Amniotic stem cell (primary cell): ENCODE measurements around the gene SORL1.
"Not testable (repeated sequence)": the region's sequence is repeated elsewhere in the genome, so short reads cannot be mapped to it uniquely, and the experiment has no call there.

Experiments used
- DNase-seq: peaks from one replicate; lab custom pipeline; 2025; lab: John Stamatoyannopoulos, UW

SORL1 gene

DNA sequence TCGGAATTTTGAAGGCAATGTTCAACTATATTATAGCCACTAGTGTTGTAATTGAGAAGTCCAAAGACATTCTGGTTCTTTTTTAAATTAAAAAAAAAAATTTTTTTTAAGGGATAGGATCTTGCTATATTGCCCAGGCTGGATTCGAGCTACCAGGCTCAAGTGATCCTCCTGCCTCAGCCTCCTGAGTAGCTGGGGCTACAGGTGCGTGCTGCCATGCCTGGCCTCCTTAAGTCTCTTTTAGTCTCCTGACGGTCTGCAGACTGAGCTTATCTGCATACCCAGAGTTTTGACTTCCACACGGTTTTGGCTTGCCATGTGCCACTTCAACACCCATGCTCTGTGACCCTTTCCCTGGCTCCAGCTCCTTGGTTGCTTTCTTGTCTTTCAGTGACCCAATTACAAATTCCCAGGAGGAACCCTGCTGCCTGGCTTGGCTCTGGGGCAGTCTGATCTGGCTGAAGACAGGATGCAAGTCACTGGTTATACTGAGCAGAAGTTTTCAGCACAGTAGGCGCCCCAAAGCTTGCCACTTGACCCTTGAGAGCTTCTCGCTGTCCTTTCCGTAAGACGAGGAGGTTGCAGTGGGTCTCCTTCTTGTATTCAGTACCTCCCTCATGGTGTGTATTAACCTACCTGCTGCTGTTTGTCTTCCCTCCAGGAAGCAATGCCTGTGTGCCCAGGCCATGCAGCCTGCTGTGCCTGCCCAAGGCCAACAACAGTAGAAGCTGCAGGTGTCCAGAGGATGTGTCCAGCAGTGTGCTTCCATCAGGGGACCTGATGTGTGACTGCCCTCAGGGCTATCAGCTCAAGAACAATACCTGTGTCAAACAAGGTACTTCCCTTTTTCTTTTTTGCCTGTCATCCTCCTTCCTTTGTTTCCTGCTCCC, 114.4 kb downstream of the SORL1 start:
- DNase-seq, result no peak

DNA sequence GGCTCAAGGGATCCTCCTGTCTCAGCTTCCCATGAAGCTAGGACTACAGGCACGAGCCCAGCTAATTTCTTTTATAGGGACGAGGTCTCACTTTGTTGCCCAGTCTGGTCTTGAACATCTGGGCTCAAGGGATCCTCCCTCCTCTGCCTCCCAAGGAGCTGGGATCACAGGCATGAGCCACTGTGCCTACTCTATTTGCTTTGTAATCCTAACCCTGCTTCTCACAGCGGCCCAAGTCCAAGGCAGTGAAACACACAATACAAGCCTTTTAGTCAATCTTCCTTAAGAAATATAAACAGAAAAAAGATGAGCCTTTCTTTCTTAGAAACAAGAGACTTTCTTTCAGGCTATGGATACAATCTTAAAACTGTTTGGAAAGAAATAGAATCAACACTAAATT, 115.9 kb downstream of the SORL1 start:
- DNase-seq, result no peak

DNA sequence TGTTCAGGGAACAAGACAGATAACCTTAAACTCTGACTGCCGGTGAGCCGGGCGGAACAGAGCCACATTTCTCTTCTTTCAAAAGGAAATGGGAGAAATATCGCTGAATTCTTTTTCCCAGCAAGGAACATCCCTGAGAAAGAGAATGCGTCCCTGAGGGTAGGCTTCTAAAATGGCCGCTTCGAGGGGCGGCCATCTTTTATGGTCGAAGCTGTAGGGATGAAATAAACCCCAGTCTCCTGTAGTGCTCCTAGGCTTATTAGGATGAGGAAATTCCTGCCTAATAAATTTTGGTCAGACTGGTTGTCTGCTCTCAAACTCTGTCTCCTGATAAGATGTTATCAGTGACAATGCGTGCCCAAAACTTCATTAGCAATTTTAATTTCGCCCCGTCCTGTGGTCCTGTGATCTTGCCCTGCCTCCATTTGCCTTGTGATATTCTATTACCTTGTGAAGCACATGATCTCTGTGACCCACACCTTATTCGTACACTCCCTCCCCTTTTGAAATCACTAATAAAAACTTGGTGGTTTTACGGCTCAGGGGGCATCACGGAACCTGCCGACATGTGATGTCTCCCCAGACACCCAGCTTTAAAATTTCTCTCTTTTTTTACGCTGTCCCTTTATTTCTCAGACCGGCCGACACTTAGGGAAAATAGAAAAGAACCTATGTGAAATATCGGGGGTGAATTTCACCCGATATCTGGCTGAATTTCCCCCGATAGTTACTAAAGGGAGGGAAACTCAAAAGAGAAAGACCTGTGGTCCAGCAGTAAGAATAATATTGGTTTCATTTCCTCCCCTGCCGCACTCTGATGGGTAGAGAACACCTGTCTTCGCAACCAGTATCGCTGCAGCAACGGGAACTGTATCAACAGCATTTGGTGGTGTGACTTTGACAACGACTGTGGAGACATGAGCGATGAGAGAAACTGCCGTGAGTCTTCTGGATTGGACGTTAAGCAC, 117.5 kb downstream of the SORL1 start:
- DNase-seq, result not testable (repeated sequence)

DNA sequence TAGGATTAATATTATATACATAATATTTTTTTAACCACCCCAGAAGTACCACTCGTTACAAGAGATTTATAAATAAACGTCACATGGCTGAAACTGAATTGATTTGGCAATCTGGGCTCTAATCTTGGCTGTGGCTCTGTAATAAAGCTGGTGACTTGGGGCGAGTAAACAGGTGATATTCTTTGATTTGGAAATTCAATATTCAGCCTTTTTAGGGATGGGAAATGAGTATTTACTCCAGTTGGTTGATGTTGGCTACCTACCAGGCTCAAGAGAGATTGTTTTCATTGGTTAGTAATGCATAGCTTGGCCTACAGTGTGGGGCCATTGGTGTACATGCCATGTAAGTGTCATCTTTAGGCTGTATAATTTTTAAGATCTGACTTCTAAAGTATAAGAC, 118.3 kb downstream of the SORL1 start:
- no peak for DNase-seq

DNA sequence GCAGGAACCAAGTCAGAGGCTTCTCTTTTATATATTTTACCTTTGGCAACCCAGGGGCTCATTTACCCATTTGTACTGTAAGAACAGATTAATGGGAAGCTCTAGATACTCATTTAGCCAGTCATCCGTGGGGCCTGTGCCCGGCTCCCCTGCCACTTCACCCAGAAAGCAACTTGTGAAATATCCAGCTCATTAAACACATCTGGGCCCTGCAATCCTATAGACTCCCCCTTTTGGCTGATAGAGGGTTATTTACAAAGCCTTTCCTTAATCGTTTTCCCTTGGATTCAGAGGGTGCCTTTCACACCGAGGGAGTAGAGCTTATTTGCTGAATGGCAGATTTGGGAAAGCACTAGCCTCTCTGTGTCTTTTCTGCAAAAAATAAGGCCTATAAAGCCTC, 119.4 kb downstream of the SORL1 start:
- DNase-seq, result no peak

DNA sequence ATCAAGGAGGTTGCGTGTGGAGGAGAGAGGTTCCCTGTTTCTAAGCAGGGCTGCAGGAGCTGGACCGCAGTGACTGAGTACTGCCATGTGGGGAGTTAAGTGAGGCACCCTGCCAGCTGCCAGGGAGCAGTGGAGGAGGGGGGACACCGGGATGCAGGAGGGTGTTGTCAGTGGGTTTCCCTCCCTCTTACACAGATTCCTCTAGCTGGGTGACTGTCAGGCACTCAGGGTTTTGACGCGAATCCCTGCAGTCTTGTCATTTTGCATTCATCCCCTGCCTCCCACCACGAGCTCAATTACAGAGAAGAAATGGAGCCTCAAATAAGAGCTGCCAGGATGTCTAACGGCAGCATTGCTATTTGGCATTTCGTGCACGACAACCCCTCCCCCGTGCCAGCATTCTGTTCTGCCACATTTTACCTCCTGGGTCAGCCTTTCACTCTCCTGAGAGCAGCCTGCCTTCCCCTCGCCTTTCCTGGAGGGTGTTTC, 120.5 kb downstream of the SORL1 start:
- no peak for DNase-seq

DNA sequence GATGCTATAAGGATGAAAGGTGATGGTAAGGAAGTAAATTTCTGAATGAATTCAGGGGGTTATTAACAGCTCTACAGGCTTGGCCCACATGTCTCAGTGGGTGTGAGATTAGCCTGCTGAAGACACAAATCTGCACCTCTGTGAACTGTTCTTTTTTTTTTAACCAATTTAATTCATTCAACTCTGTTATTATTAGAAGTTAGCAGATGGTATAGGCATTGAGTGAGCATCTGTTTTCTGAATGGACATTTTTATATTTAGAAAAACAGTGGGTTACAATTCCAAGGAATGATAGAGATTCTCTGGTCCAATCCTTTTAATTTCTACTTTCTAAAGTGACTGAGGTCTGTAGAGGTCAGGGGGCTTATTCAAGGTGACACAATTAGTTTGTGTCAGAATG, 122.7 kb downstream of the SORL1 start:
- no peak for DNase-seq

DNA sequence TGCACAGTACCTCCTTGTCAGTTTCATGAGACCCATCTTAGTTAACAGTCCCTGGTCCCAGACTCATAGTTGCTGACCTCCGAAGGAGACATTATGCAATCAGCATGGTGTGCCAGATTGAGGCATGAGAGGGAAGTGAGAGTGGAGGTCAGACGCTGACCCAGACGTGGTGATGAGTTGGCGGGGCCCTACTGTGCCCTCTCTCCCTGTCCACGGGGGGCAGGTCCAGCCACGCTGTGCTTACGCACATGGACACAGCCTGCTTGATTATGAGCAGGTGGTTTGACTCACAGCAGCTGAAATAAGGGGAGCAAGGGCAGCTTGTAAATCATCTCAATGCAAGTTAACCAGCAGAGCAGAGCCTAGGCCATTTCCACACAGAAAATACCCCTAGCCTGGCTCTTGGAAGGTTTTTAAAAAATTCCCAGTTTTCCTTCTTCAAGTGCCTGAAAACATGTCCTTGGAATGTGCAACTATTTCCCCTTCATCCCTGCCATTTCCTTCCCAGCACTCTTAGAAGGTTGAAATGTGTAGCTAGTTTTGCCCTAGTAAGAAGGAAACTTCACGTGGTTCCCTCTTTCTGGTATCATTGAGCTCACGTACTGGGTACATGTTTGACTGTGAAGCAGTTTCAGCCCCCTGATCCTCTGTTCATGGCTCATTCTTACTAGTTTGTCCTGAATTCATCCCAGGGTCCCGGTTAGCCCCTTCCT, 123.3 kb downstream of the SORL1 start:
- no peak for DNase-seq

DNA sequence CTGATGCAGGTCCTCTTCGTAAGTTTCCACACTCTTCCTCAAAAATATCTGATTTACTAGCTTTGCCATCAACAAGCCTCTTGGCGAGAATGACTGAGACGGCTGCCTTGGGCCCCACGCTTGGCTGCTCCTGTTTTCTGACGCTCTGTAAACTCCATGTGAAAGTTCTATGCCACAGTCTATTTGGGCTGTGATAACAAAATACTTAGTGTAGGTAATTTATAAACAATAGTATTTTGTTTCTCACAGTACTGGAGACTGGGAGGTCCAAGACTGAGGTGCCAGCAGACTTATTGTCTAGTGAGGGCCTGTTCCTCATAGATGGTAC, 123.8 kb downstream of the SORL1 start:
- DNase-seq, result no peak

DNA sequence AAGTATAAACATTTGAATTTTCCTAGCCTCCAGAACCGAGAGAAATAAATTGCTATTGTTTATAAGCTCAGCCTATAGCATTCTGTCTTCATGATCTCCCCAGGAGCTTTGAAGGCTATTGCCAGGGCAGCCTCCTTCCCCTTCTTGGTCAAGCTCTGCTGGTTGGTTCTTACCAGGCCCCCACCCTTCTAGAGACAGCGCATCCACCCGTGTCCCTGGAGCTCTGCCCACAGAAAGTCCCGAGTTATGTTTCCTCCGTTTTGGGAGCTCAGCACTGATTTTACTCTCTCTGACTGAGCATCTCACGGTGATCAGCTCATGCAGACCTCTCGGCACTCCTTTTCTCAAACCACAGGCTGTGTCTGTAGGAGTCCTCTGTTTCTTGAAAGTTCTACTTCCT, 124.4 kb downstream of the SORL1 start:
- no peak for DNase-seq

DNA sequence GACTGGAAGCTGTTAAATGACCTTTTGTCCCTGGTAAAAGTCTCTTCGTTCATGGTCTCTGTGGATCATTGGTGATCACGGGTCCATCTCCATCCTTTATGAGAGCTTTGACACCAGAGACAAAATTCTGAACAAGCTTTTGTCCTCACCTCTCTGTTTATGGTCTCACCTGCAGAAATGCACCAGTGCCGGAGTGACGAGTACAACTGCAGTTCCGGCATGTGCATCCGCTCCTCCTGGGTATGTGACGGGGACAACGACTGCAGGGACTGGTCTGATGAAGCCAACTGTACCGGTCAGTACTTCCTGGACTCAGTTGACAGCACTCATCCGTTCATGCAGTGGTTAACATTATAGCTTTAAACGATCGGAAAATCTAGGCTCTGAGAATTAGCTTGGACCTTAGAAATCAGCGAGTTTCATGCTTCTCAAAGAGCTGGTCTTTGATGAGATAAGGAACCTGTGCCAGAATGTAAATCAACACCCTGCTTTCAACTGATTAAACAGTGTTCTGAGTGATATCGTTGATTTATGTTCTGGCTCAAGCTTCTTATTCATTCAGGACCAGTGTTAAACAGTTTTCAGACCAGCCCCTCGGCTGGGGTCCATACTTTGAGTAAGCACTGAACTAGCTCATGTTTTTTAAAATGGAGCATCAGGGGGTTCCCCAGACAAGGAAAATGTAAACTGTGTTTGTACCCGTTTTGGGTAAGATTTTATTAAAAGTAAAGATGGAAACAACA, 125.2 kb downstream of the SORL1 start:
- no peak for DNase-seq

DNA sequence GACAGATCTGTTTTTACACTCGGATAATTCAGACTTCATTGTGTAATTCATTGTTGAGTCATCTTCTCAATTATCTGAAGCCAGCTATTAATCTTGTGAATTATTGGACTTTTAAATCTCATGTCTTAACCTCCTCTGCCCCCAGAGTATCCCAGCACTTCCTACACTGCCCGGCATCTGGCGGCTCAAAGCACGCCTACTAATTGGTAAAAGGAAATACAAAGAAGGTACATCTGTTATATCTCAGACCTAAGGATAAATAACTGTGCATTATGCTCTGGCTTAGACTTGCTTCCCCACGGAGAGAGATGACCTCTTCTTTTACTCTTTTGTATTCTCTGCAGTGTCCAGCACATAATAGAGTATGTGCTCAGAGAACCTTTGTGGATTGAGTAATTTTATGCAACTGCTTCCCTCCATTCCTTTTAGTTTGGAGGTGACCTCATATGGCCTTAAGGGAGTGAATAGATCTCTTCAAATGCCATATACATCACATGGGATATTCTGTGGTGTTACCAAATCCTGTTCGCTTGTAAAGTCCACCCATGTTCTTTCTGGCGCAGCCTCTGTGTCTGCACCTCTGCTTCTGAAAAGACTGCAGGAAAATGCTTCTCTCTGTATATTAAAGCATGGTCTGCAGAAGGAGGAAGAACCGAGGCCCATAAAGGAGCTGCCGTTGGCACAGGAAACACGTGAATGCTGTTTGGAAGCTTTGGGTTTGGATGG, 126.3 kb downstream of the SORL1 start:
- no peak for DNase-seq

DNA sequence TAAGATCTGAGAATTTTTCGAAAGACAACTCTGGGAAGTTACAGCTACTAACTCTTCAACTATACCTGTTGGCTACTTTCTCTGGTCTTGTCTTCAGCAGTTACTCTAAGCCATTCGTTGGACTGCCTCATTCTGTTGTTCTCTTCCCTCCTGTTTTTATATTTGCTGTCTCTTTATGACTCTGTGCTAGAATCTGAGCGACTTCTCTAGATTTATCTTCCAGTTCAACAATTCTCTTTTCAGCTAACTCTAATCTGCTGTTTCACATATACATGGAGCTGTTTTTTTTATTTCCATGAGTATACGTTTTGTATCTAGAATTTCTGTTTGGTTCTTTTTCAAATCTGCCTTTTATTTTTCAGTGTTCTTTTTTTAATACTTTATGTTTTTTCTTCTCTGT, 128.0 kb downstream of the SORL1 start:
- no peak for DNase-seq

DNA sequence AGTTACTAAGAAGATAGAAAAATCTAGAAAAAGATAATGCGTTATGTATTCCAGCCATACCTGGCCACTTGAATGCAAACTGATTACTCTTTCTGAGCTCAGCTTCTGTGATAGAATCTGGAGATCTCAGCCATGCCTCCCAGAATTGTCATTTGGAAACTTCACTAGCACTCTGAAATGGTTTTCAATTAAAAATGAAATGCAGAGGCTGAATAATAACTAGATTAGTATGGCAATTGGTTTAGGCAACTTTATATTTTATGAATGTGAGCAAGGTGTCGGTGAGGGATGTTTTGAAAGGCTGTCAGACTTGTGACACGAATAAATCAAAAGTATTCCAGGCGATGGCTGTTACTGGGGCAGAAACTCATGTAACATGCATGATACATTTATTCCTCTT, 129.5 kb downstream of the SORL1 start:
- DNase-seq, result no peak

DNA sequence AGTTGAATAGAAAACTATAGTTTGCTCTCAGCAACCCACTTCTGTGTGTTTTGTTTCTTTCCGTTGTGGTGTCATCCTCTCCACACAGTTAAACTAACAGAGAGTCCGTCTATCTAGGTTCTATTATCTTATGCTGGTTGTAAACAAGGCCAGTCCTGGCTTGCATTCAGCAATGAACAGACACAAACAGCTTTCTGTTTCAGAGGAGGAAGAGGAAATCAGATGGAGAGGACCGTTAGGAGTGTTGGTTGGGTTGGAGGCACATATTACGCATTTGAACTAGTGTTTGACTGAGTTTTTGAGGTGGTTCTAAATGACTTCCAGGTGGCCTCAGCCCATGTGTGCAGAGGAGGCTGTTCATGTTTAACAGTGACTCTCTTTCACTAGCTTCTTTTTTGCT, 130.2 kb downstream of the SORL1 start:
- DNase-seq, result no peak

DNA sequence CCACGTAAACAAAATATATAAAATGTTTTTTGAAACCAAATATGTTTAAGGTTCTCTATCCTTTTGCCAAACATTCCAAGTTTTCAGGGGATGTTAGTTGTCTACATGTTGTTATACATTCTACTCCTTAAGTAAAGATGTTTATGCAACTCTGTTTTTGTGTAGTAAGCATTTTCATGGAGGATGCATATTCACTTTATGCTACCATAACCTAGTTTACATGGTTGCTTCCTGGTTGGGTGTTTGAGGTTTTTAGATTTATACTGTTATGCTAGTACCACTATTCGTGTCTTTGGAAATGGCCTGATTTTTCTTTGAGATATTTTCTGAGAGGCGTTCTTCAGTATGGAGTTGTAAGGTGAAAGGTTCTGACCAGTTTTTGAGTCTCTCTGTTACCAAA, 131.7 kb downstream of the SORL1 start:
- no peak for DNase-seq

DNA sequence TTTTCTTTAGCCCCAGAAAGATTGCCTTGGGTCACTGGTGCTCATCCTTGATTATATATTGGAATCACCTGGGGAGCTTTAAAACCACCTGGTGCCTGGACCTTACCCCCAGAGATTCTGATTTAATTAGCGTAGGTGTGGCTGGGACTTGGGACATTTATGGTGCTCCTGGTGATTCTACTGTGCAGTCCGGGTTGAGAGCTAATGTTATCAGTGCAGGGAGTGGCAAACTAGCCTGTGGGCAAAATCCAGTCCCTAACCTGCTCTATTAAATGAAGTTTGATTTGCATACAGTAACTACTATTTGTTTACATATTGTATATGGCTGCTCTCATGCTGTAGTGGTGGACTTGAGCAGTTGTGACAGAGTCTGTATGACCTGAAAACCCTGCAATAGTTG, 134.6 kb downstream of the SORL1 start:
- no peak for DNase-seq

DNA sequence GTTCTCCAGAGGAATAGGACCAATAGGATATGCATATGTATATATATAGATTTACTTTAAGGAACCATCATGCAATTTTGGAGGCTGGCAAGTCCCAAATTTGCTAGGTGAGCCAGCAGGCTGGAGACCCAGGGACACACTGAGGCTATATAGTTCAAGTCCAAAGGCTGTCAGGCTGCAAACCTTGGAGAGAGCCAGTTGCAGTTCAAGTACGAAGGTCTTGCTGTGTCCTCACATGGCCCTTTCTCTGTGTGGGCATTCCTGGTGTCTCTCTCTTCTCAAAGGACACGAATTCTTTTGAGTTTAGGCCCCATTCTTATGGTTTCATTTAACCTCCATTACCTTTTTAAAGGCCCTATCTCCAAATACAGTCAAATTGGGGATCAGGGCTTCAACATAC, 135.1 kb downstream of the SORL1 start:
- DNase-seq, result no peak

DNA sequence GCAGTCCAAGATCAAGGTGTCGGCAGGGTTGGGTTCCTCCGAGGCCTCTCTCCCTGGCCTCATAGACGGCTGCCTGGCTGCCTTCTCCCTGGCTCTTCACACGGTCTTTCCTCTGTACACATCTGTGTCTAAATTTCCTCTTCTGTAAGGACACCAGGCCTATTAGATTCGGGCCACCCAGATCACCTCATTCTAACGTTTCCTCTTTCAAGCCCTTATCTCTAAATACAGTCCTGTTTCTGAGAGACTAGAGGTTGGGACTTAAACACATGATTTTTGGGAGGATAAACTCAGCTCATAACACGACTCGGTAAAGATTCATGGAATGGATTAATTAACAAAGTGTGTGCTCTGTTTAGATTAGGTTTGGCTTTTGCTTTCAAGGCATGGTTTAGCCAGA, 136.6 kb downstream of the SORL1 start:
- DNase-seq, result no peak

DNA sequence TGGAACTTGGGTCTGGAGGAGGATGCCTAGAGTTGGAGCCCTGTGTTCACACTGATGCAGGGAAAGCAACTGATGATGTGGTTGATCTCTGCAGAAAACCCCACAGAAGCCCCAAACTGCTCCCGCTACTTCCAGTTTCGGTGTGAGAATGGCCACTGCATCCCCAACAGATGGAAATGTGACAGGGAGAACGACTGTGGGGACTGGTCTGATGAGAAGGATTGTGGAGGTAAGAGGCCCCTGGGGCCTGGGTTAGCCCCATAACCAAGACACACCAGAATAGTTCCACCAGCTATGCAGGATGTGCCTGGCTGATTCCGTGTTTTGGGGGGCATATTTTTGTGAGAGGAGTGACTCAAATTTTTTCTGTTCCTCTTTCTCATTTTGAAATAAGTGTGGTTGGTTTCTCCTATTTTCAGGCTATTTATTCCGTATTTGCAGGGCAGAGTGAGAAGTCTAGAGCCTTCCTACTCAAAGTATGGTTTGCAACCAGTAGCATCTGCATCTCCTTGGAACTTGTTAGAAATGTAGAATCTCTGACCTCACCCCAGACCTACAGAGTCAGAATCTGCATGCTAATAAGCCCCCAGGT, 137.9 kb downstream of the SORL1 start:
- no peak for DNase-seq
